GM19467 (cell line): ENCODE data around the gene SPSB1.

Experiments used
- ATAC-seq: cut with Tn5 transposase; IDR thresholded peaks from one replicate; pipeline ENCODE4 v1.9.1; 2021; ENCODE audit warnings: mild to moderate bottlenecking, moderate library complexity; ENCODE audit not compliant: unreplicated experiment

SPSB1 gene

DNA sequence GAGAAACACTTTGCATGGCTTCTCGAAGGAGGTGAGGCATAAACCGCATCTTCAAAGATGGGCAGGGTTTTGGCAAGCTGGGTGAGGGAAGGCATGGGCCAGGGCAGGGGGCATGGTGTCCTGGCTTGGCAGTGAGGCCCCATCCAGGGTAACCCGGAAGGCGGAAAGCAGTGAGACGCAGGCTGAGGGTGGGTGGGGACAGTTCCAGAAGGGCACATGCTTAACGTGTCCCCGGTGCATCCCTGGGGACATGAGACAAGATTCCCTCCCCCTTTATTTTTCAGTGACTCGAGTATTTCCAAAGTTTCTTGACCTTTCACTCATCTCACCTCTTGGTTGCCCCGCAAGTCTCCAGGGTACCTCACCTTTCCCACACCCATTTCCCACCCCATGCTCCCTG is 123.8 kb downstream of the SPSB1 start:
- ATAC-seq: no peak

DNA sequence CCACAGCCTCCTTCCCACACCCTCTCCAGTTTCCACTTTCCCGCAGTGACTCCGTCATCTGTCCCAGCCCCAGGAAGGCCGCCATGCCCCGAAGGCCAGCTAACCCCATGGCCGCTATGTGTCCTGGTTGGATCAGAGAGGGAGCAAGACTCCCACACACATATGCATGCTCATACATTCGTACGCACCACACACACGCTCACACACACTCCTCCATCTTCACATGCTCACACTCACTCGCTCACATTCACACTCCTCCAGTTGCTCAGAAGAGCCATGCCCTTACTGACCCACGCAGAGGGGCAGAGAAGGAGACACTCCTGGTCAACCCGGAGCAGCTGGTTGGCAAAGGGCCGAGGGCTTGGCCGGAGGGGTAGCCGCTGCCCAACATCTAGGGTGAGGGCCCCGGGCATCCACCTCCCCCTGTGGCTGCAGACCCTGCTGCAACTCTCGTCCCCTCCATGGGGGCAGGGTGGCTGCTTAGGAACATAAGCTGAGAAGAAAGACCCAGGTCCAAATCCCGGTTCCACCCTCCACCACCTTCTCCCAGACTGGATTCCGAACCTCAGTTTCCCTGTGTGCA is 124.3 kb downstream of the SPSB1 start:
- ATAC-seq: no peak

DNA sequence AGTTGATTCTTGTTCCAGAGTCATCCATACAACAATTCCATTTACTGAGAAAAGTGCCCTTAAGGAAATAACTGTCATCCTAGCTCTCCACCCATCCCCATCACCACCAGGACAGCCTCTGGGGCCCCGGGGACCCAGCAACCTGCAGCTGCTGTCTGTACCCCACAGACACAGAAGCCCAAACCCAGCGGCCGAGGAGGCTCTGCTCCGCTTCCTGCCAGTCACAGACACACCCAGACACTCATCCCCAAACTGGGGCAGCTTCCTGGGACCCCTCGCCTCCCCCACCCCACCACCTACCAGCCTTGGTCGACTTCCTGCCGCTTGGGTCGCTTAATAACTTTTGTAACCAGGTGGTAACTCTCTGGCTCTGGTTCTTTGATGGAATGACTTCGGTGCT is 125.0 kb downstream of the SPSB1 start:
- no peak for ATAC-seq

DNA sequence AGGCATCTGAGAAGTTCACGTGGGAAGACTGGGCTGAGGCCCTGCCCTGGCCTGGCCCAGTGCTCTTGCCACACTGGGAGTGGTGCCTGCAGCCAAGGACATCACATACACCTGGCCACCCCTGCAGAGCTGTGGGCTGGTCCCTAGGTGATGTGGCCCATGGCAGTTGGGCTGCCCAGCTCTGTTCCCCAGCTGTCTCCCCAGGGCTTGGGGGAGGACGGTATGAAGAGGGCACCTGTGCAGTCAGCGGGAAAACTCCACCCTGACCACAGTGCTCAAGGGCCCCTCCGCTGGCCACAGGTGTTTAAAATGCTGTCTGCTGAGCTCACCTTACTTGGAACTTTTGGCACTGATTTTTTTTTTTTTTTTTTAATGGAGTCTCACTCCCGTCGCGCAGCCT is 126.2 kb downstream of the SPSB1 start:
- ATAC-seq: no peak
